Measurements from ENCODE around the gene TLX2.

GRCh38 chr2:74554820-74555531 lies 40.7 kb downstream of the TLX2 start:
- no peak for TF ChIP-seq CTCF (IDR thresholded peaks at IDR 0.05; ENCODE audit: control extremely low read depth in 1 of 3, insufficient read depth in 1 of 3, low read depth in 1 of 3, low read length in 3 of 3)
- TF ChIP-seq CTBP2 (IDR thresholded peaks at IDR 0.05; ENCODE audit: borderline replicate concordance, insufficient read depth, insufficient read length, low read length) = peak; percentile 60
- no peak for TF ChIP-seq SP2 (IDR thresholded peaks at IDR 0.05; ENCODE audit: low read length)
- no peak for TF ChIP-seq ATF2 (IDR thresholded peaks at IDR 0.05; ENCODE audit: low read length)
- no peak for TF ChIP-seq ZNF274 (IDR thresholded peaks at IDR 0.05; ENCODE audit: borderline replicate concordance, extremely low read depth, low read length)
- TF ChIP-seq KDM5A (IDR thresholded peaks at IDR 0.05; ENCODE audit: low read length) = no peak
- TF ChIP-seq MAX (IDR thresholded peaks at IDR 0.05) = peak; percentile 47; the same call in 1 of the 2 replicates
- no peak for TF ChIP-seq GABPA (IDR thresholded peaks at IDR 0.05; ENCODE audit: borderline replicate concordance, insufficient read depth, low read length)
- no peak for TF ChIP-seq POLR2AphosphoS5 (IDR thresholded peaks at IDR 0.05; ENCODE audit: low read depth, low read length)
- no peak for TF ChIP-seq EZH2 (IDR thresholded peaks at IDR 0.05; ENCODE audit: low read depth, low read length, severe bottlenecking)
- no peak; the same call in 1 of the 2 replicates for TF ChIP-seq SUZ12 (IDR thresholded peaks at IDR 0.05; ENCODE audit: low read length)
- TF ChIP-seq SIX5 (IDR thresholded peaks at IDR 0.05; ENCODE audit: low read depth, low read length) = no peak
- TF ChIP-seq BACH1 (IDR thresholded peaks at IDR 0.05; ENCODE audit: low read length) = 0 out of 2 replicates have a peak, but pooled peaks have one; percentile 20
- TF ChIP-seq POLR2A (IDR thresholded peaks at IDR 0.05; ENCODE audit: control extremely low read depth in 1 of 2, low read depth in 2 of 2, low read length in 2 of 2) = no peak; a peak in 1 of 3 replicates

All from H1 (cell line).